ENCODE results near the gene LGI1.

LGI1 gene

DNA sequence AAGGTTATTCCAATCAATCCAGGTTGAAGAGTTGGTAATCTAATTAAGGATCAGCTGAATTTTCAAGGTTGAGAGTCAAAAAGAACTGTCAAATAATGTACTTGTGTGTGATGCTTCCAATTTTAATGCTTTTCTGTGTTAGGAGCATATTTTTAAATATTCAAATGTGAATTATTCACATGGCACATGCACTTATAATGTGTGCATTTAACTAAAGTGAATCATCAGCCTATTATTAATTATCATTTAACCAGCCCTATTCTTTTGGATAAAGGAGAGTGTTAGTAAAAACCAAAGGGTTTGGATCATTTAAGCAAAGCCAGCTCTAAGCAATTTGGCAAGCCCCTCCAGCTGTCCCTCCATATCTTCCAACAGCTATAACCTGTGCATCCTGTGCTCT is 11.2 kb downstream of the LGI1 start:
- Histone ChIP-seq H3K9me3 (ENCODE audit: control insufficient read depth in 1 of 2, low read length in 2 of 2) (no peaks in the 10 kb centered on the region), H3K27me3 (ENCODE audit: control insufficient read depth in 1 of 2, insufficient read depth in 2 of 2, low read length in 2 of 2) (peaks cover 0 to 3% of the 10 kb centered on the region in 2 donors), H3K4me3 (ENCODE audit: low read depth in 1 of 2, low read length in 2 of 2) (no peak overlapping the region), H3K27ac (ENCODE audit: low read depth, low read length) (no peak overlapping the region), H3K9ac (ENCODE audit: low read depth in 1 of 2, low read length in 2 of 2) (no peak overlapping the region), H3K4me1 (ENCODE audit: control insufficient read depth in 1 of 2, insufficient read depth in 2 of 2, low read length in 2 of 2) (no peaks in the 10 kb centered on the region), H3K36me3 (ENCODE audit: control insufficient read depth in 1 of 2, insufficient read depth in 2 of 2, low read length in 2 of 2) (no peaks in the 10 kb centered on the region)

- H3K36me3 ChIP-seq (ENCODE audit: control insufficient read depth in 1 of 2, insufficient read depth in 2 of 2, low read length in 2 of 2), result no peaks in the 10 kb centered on the region
- no peaks in the 10 kb centered on the region for H3K9me3 ChIP-seq (ENCODE audit: control insufficient read depth in 1 of 2, low read length in 2 of 2)
- no peak overlapping the region for H3K9ac ChIP-seq (ENCODE audit: low read depth in 1 of 2, low read length in 2 of 2)
- H3K4me3 ChIP-seq (ENCODE audit: low read depth in 1 of 2, low read length in 2 of 2), result no peak overlapping the region
- H3K4me1 ChIP-seq (ENCODE audit: control insufficient read depth in 1 of 2, insufficient read depth in 2 of 2, low read length in 2 of 2), result no peaks in the 10 kb centered on the region
- no peak overlapping the region for H3K27ac ChIP-seq (ENCODE audit: low read depth, low read length)
- peaks cover 0 to 3% of the 10 kb centered on the region in 2 donors for H3K27me3 ChIP-seq (ENCODE audit: control insufficient read depth in 1 of 2, insufficient read depth in 2 of 2, low read length in 2 of 2)
Measured at GRCh38 chr10:93771354-93771753, 13.6 kb downstream of the LGI1 start.

DNA sequence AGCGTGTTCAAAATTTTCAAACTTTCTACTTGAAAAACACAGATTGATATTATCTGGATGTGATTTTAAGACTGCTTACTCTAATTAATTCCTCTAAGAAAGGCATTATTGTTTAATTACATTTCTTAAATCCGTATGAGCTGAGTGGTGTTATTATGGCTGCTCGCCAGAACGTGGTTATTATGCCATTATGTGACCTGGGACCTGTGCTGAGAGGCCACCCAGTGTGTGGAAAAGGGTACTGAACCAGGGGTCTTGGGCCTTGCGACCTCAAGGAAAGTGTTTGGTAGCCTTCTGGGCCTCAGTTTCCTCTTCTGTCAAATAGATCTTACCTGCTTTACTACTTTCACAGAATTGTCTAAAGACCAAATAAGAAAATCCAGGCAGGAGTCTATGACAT is 15.4 kb downstream of the LGI1 start:
- Histone ChIP-seq H3K27ac (ENCODE audit: low read depth, low read length) (no peak overlapping the region), H3K4me1 (ENCODE audit: control insufficient read depth in 1 of 2, insufficient read depth in 2 of 2, low read length in 2 of 2) (no peaks in the 10 kb centered on the region), H3K9me3 (ENCODE audit: control insufficient read depth in 1 of 2, low read length in 2 of 2) (no peaks in the 10 kb centered on the region), H3K4me3 (ENCODE audit: low read depth in 1 of 2, low read length in 2 of 2) (no peak overlapping the region), H3K36me3 (ENCODE audit: control insufficient read depth in 1 of 2, insufficient read depth in 2 of 2, low read length in 2 of 2) (no peaks in the 10 kb centered on the region), H3K27me3 (ENCODE audit: control insufficient read depth in 1 of 2, insufficient read depth in 2 of 2, low read length in 2 of 2) (peaks cover 0 to 3% of the 10 kb centered on the region in 2 donors), H3K9ac (ENCODE audit: low read depth in 1 of 2, low read length in 2 of 2) (no peak overlapping the region)

- H3K4me1 ChIP-seq (ENCODE audit: control insufficient read depth in 1 of 2, insufficient read depth in 2 of 2, low read length in 2 of 2), result no peaks in the 10 kb centered on the region
- H3K27me3 ChIP-seq (ENCODE audit: control insufficient read depth in 1 of 2, insufficient read depth in 2 of 2, low read length in 2 of 2), result peaks cover 0 to 3% of the 10 kb centered on the region in 2 donors
- H3K4me3 ChIP-seq (ENCODE audit: low read depth in 1 of 2, low read length in 2 of 2), result no peak overlapping the region
- H3K36me3 ChIP-seq (ENCODE audit: control insufficient read depth in 1 of 2, insufficient read depth in 2 of 2, low read length in 2 of 2), result no peaks in the 10 kb centered on the region
- H3K9ac ChIP-seq (ENCODE audit: low read depth in 1 of 2, low read length in 2 of 2), result no peak overlapping the region
- no peaks in the 10 kb centered on the region for H3K9me3 ChIP-seq (ENCODE audit: control insufficient read depth in 1 of 2, low read length in 2 of 2)
- no peak overlapping the region for H3K27ac ChIP-seq (ENCODE audit: low read depth, low read length)
Measured at GRCh38 chr10:93773705-93774104, 16.0 kb downstream of the LGI1 start.

- H3K9ac ChIP-seq (ENCODE audit: low read depth in 1 of 2, low read length in 2 of 2), result no peak overlapping the region
- H3K36me3 ChIP-seq (ENCODE audit: control insufficient read depth in 1 of 2, insufficient read depth in 2 of 2, low read length in 2 of 2), result no peaks in the 10 kb centered on the region
- no peak overlapping the region for H3K4me3 ChIP-seq (ENCODE audit: low read depth in 1 of 2, low read length in 2 of 2)
- peaks cover 0 to 3% of the 10 kb centered on the region in 2 donors for H3K27me3 ChIP-seq (ENCODE audit: control insufficient read depth in 1 of 2, insufficient read depth in 2 of 2, low read length in 2 of 2)
- H3K4me1 ChIP-seq (ENCODE audit: control insufficient read depth in 1 of 2, insufficient read depth in 2 of 2, low read length in 2 of 2), result no peaks in the 10 kb centered on the region
- H3K9me3 ChIP-seq (ENCODE audit: control insufficient read depth in 1 of 2, low read length in 2 of 2), result no peaks in the 10 kb centered on the region
- H3K27ac ChIP-seq (ENCODE audit: low read depth, low read length), result no peak overlapping the region
Measured at GRCh38 chr10:93775356-93775755, 17.6 kb downstream of the LGI1 start.

- peaks cover 0 to 3% of the 10 kb centered on the region in 2 donors for H3K27me3 ChIP-seq (ENCODE audit: control insufficient read depth in 1 of 2, insufficient read depth in 2 of 2, low read length in 2 of 2)
Measured at GRCh38 chr10:93777092-93777491, 19.4 kb downstream of the LGI1 start.

GRCh38 chr10:93784059-93784458 is 26.3 kb downstream of the LGI1 start:
- Histone ChIP-seq H3K27ac (ENCODE audit: low read depth, low read length) (no peak overlapping the region), H3K4me3 (ENCODE audit: low read depth in 1 of 2, low read length in 2 of 2) (no peak overlapping the region), H3K4me1 (ENCODE audit: control insufficient read depth in 1 of 2, insufficient read depth in 2 of 2, low read length in 2 of 2) (no peaks in the 10 kb centered on the region), H3K9ac (ENCODE audit: low read depth in 1 of 2, low read length in 2 of 2) (no peak overlapping the region), H3K9me3 (ENCODE audit: control insufficient read depth in 1 of 2, low read length in 2 of 2) (no peaks in the 10 kb centered on the region), H3K27me3 (ENCODE audit: control insufficient read depth in 1 of 2, insufficient read depth in 2 of 2, low read length in 2 of 2) (no peaks in the 10 kb centered on the region), H3K36me3 (ENCODE audit: control insufficient read depth in 1 of 2, insufficient read depth in 2 of 2, low read length in 2 of 2) (no peaks in the 10 kb centered on the region)

More at GRCh38 chr10:93777092-93777491, 19.4 kb downstream of the LGI1 start:
- Histone ChIP-seq H3K36me3 (ENCODE audit: control insufficient read depth in 1 of 2, insufficient read depth in 2 of 2, low read length in 2 of 2) (no peaks in the 10 kb centered on the region), H3K27ac (ENCODE audit: low read depth, low read length) (no peak overlapping the region), H3K9ac (ENCODE audit: low read depth in 1 of 2, low read length in 2 of 2) (no peak overlapping the region), H3K9me3 (ENCODE audit: control insufficient read depth in 1 of 2, low read length in 2 of 2) (no peaks in the 10 kb centered on the region), H3K4me1 (ENCODE audit: control insufficient read depth in 1 of 2, insufficient read depth in 2 of 2, low read length in 2 of 2) (no peaks in the 10 kb centered on the region), H3K4me3 (ENCODE audit: low read depth in 1 of 2, low read length in 2 of 2) (no peak overlapping the region)

- H3K4me1 ChIP-seq (ENCODE audit: control insufficient read depth in 1 of 2, insufficient read depth in 2 of 2, low read length in 2 of 2), result no peaks in the 10 kb centered on the region
- H3K27me3 ChIP-seq (ENCODE audit: control insufficient read depth in 1 of 2, insufficient read depth in 2 of 2, low read length in 2 of 2), result no peaks in the 10 kb centered on the region
- H3K4me3 ChIP-seq (ENCODE audit: low read depth in 1 of 2, low read length in 2 of 2), result no peak overlapping the region
- H3K27ac ChIP-seq (ENCODE audit: low read depth, low read length), result no peak overlapping the region
- H3K36me3 ChIP-seq (ENCODE audit: control insufficient read depth in 1 of 2, insufficient read depth in 2 of 2, low read length in 2 of 2), result no peaks in the 10 kb centered on the region
- no peak overlapping the region for H3K9ac ChIP-seq (ENCODE audit: low read depth in 1 of 2, low read length in 2 of 2)
- no peaks in the 10 kb centered on the region for H3K9me3 ChIP-seq (ENCODE audit: control insufficient read depth in 1 of 2, low read length in 2 of 2)
Measured at GRCh38 chr10:93788413-93789208, 30.9 kb downstream of the LGI1 start.

DNA sequence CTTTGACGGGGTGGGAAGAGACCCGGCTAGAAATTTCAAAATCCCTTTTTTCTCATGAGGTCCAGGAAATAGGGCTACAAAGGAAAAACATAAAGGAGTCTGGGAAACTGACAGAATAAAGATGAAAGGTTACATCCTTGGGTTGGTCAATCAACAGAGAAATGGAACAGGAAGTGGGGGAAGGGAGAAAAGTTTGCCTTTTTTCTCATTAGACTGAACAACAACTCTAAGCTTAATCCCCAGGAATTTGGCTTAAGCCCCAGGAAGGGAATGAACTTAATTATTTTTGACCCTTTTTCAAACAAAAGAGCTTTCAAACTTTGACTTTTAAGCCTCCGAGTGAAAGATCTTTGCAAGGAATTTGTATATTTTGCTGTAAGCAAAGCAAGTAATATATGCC is 32.7 kb downstream of the LGI1 start:
- Histone ChIP-seq H3K36me3 (ENCODE audit: control insufficient read depth in 1 of 2, insufficient read depth in 2 of 2, low read length in 2 of 2) (no peaks in the 10 kb centered on the region), H3K4me3 (ENCODE audit: low read depth in 1 of 2, low read length in 2 of 2) (no peak overlapping the region), H3K27me3 (ENCODE audit: control insufficient read depth in 1 of 2, insufficient read depth in 2 of 2, low read length in 2 of 2) (no peaks in the 10 kb centered on the region), H3K27ac (ENCODE audit: low read depth, low read length) (no peak overlapping the region), H3K9ac (ENCODE audit: low read depth in 1 of 2, low read length in 2 of 2) (no peak overlapping the region), H3K4me1 (ENCODE audit: control insufficient read depth in 1 of 2, insufficient read depth in 2 of 2, low read length in 2 of 2) (no peaks in the 10 kb centered on the region), H3K9me3 (ENCODE audit: control insufficient read depth in 1 of 2, low read length in 2 of 2) (no peaks in the 10 kb centered on the region)

GRCh38 chr10:93796167-93796566 is 38.4 kb downstream of the LGI1 start:
- no peak overlapping the region for H3K27ac ChIP-seq (ENCODE audit: low read depth, low read length)
- no peaks in the 10 kb centered on the region for H3K36me3 ChIP-seq (ENCODE audit: control insufficient read depth in 1 of 2, insufficient read depth in 2 of 2, low read length in 2 of 2)
- H3K9me3 ChIP-seq (ENCODE audit: control insufficient read depth in 1 of 2, low read length in 2 of 2), result no peaks in the 10 kb centered on the region
- H3K9ac ChIP-seq (ENCODE audit: low read depth in 1 of 2, low read length in 2 of 2), result no peak overlapping the region
- no peaks in the 10 kb centered on the region for H3K27me3 ChIP-seq (ENCODE audit: control insufficient read depth in 1 of 2, insufficient read depth in 2 of 2, low read length in 2 of 2)
- no peaks in the 10 kb centered on the region for H3K4me1 ChIP-seq (ENCODE audit: control insufficient read depth in 1 of 2, insufficient read depth in 2 of 2, low read length in 2 of 2)
- no peak overlapping the region for H3K4me3 ChIP-seq (ENCODE audit: low read depth in 1 of 2, low read length in 2 of 2)

Measured in duodenal mucosa (tissue), 2 donors.